Left ventricle myocardium inferior (tissue), 1 donor: Measurements from ENCODE around the gene RFT1. TPM values are rescaled to one million over a fixed set of nuclear protein-coding genes. Genes with fewer than 3 reads are reported as not detected.

Source experiments
- DNase-seq: peaks from one replicate; pipeline ENCODE4 v3.0.0-alpha.2; 2020
- H3K27ac ChIP-seq: fragments of 200-600 bp; replicated peaks from 2 replicates; pipeline ENCODE4 v1.8.0; 2021
- H3K27me3 ChIP-seq: fragments of 200-600 bp; 2 replicates; pipeline ENCODE4 v1.8.0; 2021; ENCODE audit warnings: low read depth
- H3K36me3 ChIP-seq: fragments of 200-600 bp; 2 replicates; pipeline ENCODE4 v1.8.0; 2021
- H3K4me1 ChIP-seq: fragments of 200-600 bp; 2 replicates; pipeline ENCODE4 v1.8.0; 2021
- H3K4me3 ChIP-seq: fragments of 200-600 bp; 2 replicates; pipeline ENCODE4 v1.8.0; 2021; ENCODE audit warnings: mild to moderate bottlenecking, moderate library complexity
- H3K9me3 ChIP-seq: fragments of 200-600 bp; replicated peaks from 2 replicates; pipeline ENCODE4 v1.8.0; 2021
- CTCF ChIP-seq: fragments of 200-600 bp; IDR thresholded peaks from 2 replicates; pipeline ENCODE4 v1.8.0; 2021; ENCODE audit warnings: antibody characterized with exemption, mild to moderate bottlenecking, borderline replicate concordance
- intact Hi-C: fragments of 100-400 bp; cut with micrococcal nuclease; formaldehyde crosslinking; loops from one replicate; pipeline ENCODE4 v1.11.0; 2022
- total RNA-seq: library from RNA; stranded (reverse); fragmentation: NEBNext Ultra II Directional; extraction: Animal tissue kit (Norgen Biotek cat#: 25700); gene quantifications from one replicate; pipeline ENCODE4 v1.2.1, GENCODE V29; 2021
- donor health status: DM: no; HTN: yes; CAD: no; lungs with severe emphysema.

Gene RFT1
- total RNA-seq, 1 donor from 2014 or later = 9.4 TPM

- H3K4me3 ChIP-seq = no peak overlapping the region
- no peak overlapping the region for H3K27ac ChIP-seq
- peaks cover 72% of the 10 kb centered on the region for H3K36me3 ChIP-seq
- H3K27me3 ChIP-seq = no peaks in the 10 kb centered on the region
- intact Hi-C loops = no loop called here
- no peaks in the 10 kb centered on the region for H3K4me1 ChIP-seq
- DNase-seq = no peak
- H3K9me3 ChIP-seq = no peaks in the 10 kb centered on the region
- TF ChIP-seq CTCF = no peak
Observed at GRCh38 chr3:53103397-53104296, 26.6 kb downstream of the RFT1 start.

- H3K4me3 ChIP-seq = no peak overlapping the region
- no peaks in the 10 kb centered on the region for H3K9me3 ChIP-seq
- no peaks in the 10 kb centered on the region for H3K27me3 ChIP-seq
- DNase-seq = no peak
- intact Hi-C loops = no loop called here
- no peak for TF ChIP-seq CTCF
- H3K27ac ChIP-seq = no peak overlapping the region
- peaks cover 76% of the 10 kb centered on the region for H3K36me3 ChIP-seq
- H3K4me1 ChIP-seq = no peaks in the 10 kb centered on the region
Observed at GRCh38 chr3:53102601-53103147, 27.6 kb downstream of the RFT1 start.

- Histone ChIP-seq H3K27ac (no peak overlapping the region), H3K4me3 (no peak overlapping the region), H3K27me3 (no peaks in the 10 kb centered on the region), H3K4me1 (no peaks in the 10 kb centered on the region), H3K36me3 (peaks cover 83% of the 10 kb centered on the region), H3K9me3 (no peaks in the 10 kb centered on the region)
- TF ChIP-seq CTCF = no peak
- intact Hi-C loops = no loop called here
- no peak for DNase-seq
Observed at GRCh38 chr3:53101956-53102355, 28.3 kb downstream of the RFT1 start.

- H3K4me1 ChIP-seq = no peaks in the 10 kb centered on the region
- no peak for DNase-seq
- no peaks in the 10 kb centered on the region for H3K9me3 ChIP-seq
- peaks cover 86% of the 10 kb centered on the region for H3K36me3 ChIP-seq
- no peak overlapping the region for H3K4me3 ChIP-seq
- H3K27ac ChIP-seq = no peak overlapping the region
- no peak for TF ChIP-seq CTCF
- H3K27me3 ChIP-seq = no peaks in the 10 kb centered on the region
- intact Hi-C loops = no loop called here
Observed at GRCh38 chr3:53100818-53101466, 29.3 kb downstream of the RFT1 start.

GRCh38 chr3:53097887-53098286 is 32.3 kb downstream of the RFT1 start:
- no peak for DNase-seq
- intact Hi-C loops = no loop called here
- Histone ChIP-seq H3K4me1 (peaks cover 10% of the 10 kb centered on the region), H3K4me3 (no peak overlapping the region), H3K36me3 (peaks cover 81% of the 10 kb centered on the region), H3K27ac (no peak overlapping the region), H3K9me3 (no peaks in the 10 kb centered on the region), H3K27me3 (no peaks in the 10 kb centered on the region)
- TF ChIP-seq CTCF = no peak
